ENCODE measurements around the gene SUMF1.

Gene SUMF1

GRCh38 chr3:4338751-4339150 is 128.3 kb downstream of the SUMF1 start:
- H4K91ac ChIP-seq (ENCODE audit: low read depth, low read length): no peak overlapping the region
- H2BK12ac ChIP-seq (ENCODE audit: low read length): no peak overlapping the region
- no peaks in the 10 kb centered on the region for H3K79me1 ChIP-seq (ENCODE audit: low read length)
- no peak overlapping the region for H3K9ac ChIP-seq (ENCODE audit: low read length)
- H3K18ac ChIP-seq (ENCODE audit: low read length): no peak overlapping the region
- H3K36me3 ChIP-seq (ENCODE audit: control insufficient read depth in 1 of 2, insufficient read depth in 2 of 2, low read length in 2 of 2): no peaks in the 10 kb centered on the region
- no peaks in the 10 kb centered on the region for H3K4me1 ChIP-seq (ENCODE audit: control insufficient read depth in 1 of 2, insufficient read depth in 2 of 2, low read length in 2 of 2)
- H2AFZ ChIP-seq (ENCODE audit: insufficient read depth, low read length, poor library complexity): no peak overlapping the region
- H2BK5ac ChIP-seq (ENCODE audit: low read depth, low read length, poor library complexity): no peak overlapping the region
- H3K4me2 ChIP-seq (ENCODE audit: low read length): no peak overlapping the region
- no peaks in the 10 kb centered on the region for H3K27me3 ChIP-seq (ENCODE audit: insufficient read depth, low read length)
- H4K12ac ChIP-seq (ENCODE audit: low read depth, low read length): no peak overlapping the region
- no peak overlapping the region for H3K4ac ChIP-seq (ENCODE audit: low read depth, low read length)
- H3K4me3 ChIP-seq (ENCODE audit: low read depth, low read length): no peak overlapping the region
- H3K79me2 ChIP-seq (ENCODE audit: control insufficient read depth, insufficient read depth, low read length, poor library complexity): no peaks in the 10 kb centered on the region
- no peak overlapping the region for H3K14ac ChIP-seq (ENCODE audit: low read length)
- no peak overlapping the region for H3K27ac ChIP-seq (ENCODE audit: low read depth, low read length)
- no peak overlapping the region for H4K8ac ChIP-seq (ENCODE audit: low read depth, low read length)
- no peak overlapping the region for H2BK120ac ChIP-seq (ENCODE audit: insufficient read depth, low read length, poor library complexity)
- WGBS (ENCODE audit: extremely low coverage, insufficient coverage, insufficient read length): no CpG with 5 or more reads among the region's 5 CpGs
- no peak overlapping the region for H2AK5ac ChIP-seq (ENCODE audit: low read length)
- H3K9me3 ChIP-seq (ENCODE audit: insufficient read depth, low read depth, low read length): no peaks in the 10 kb centered on the region
- no peak for DNase-seq
- H3K23ac ChIP-seq (ENCODE audit: low read length): no peak overlapping the region

DNA sequence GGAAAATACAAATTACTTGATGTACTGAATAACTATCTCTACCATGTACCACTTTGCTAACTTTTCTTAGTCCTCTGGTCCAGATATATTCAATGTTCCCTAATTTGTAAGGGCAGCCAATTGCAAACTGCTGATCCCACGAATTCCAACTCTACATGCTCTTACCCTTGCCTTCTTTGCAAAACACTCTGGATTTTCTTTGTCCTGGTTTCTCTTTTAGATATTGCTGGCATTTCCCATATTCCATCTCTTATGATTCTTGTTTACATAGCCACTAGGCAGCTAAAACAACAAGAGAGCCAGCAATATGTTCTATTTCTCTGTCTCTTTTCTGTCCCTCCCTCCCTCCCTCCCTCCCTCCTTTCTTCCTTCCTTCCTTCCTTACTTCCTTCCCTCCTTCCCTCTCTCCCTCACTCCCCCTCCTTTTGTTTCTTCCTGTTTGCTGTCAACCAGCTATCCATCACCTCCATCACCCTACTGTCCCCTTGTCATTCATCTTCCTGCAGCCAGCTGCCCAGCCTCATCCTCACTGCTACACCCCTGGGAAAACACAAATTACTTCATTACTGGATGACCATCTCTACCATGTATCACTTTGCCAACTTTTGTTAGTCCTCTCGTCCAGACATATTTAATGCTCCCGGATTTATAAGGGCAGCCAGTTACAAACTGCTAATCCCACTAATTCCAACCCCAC is 130.1 kb downstream of the SUMF1 start:
- H2AK5ac ChIP-seq (ENCODE audit: low read length): no peak overlapping the region
- no CpG with 5 or more reads among the region's 3 CpGs for WGBS (ENCODE audit: extremely low coverage, insufficient coverage, insufficient read length)
- no peak overlapping the region for H4K91ac ChIP-seq (ENCODE audit: low read depth, low read length)
- no peaks in the 10 kb centered on the region for H3K4me1 ChIP-seq (ENCODE audit: control insufficient read depth in 1 of 2, insufficient read depth in 2 of 2, low read length in 2 of 2)
- no peak overlapping the region for H4K12ac ChIP-seq (ENCODE audit: low read depth, low read length)
- no peak overlapping the region for H4K8ac ChIP-seq (ENCODE audit: low read depth, low read length)
- H3K14ac ChIP-seq (ENCODE audit: low read length): no peak overlapping the region
- H2BK5ac ChIP-seq (ENCODE audit: low read depth, low read length, poor library complexity): no peak overlapping the region
- H2BK120ac ChIP-seq (ENCODE audit: insufficient read depth, low read length, poor library complexity): no peak overlapping the region
- H3K4me2 ChIP-seq (ENCODE audit: low read length): no peak overlapping the region
- H3K79me2 ChIP-seq (ENCODE audit: control insufficient read depth, insufficient read depth, low read length, poor library complexity): no peaks in the 10 kb centered on the region
- H3K27me3 ChIP-seq (ENCODE audit: insufficient read depth, low read length): no peaks in the 10 kb centered on the region
- no peak overlapping the region for H3K9ac ChIP-seq (ENCODE audit: low read length)
- no peak overlapping the region for H3K18ac ChIP-seq (ENCODE audit: low read length)
- no peak overlapping the region for H3K23ac ChIP-seq (ENCODE audit: low read length)
- DNase-seq: no peak
- H2AFZ ChIP-seq (ENCODE audit: insufficient read depth, low read length, poor library complexity): no peak overlapping the region
- H3K36me3 ChIP-seq (ENCODE audit: control insufficient read depth in 1 of 2, insufficient read depth in 2 of 2, low read length in 2 of 2): no peaks in the 10 kb centered on the region
- H3K4ac ChIP-seq (ENCODE audit: low read depth, low read length): no peak overlapping the region
- no peak overlapping the region for H2BK12ac ChIP-seq (ENCODE audit: low read length)
- H3K9me3 ChIP-seq (ENCODE audit: insufficient read depth, low read depth, low read length): no peaks in the 10 kb centered on the region
- H3K27ac ChIP-seq (ENCODE audit: low read depth, low read length): no peak overlapping the region
- H3K79me1 ChIP-seq (ENCODE audit: low read length): no peaks in the 10 kb centered on the region
- H3K4me3 ChIP-seq (ENCODE audit: low read depth, low read length): no peak overlapping the region

- Histone ChIP-seq H3K27ac (ENCODE audit: low read depth, low read length) (no peak overlapping the region), H2BK120ac (ENCODE audit: insufficient read depth, low read length, poor library complexity) (no peak overlapping the region), H3K4me1 (ENCODE audit: control insufficient read depth in 1 of 2, insufficient read depth in 2 of 2, low read length in 2 of 2) (no peaks in the 10 kb centered on the region), H2BK12ac (ENCODE audit: low read length) (no peak overlapping the region), H3K9me3 (ENCODE audit: insufficient read depth, low read depth, low read length) (no peaks in the 10 kb centered on the region), H4K8ac (ENCODE audit: low read depth, low read length) (no peak overlapping the region), H3K4ac (ENCODE audit: low read depth, low read length) (no peak overlapping the region), H3K4me3 (ENCODE audit: low read depth, low read length) (no peak overlapping the region), H3K9ac (ENCODE audit: low read length) (no peak overlapping the region), H3K14ac (ENCODE audit: low read length) (no peak overlapping the region), H4K91ac (ENCODE audit: low read depth, low read length) (no peak overlapping the region), H3K4me2 (ENCODE audit: low read length) (no peak overlapping the region), H2AK5ac (ENCODE audit: low read length) (no peak overlapping the region), H3K36me3 (ENCODE audit: control insufficient read depth in 1 of 2, insufficient read depth in 2 of 2, low read length in 2 of 2) (no peaks in the 10 kb centered on the region), H2AFZ (ENCODE audit: insufficient read depth, low read length, poor library complexity) (no peak overlapping the region), H2BK5ac (ENCODE audit: low read depth, low read length, poor library complexity) (no peak overlapping the region), H4K12ac (ENCODE audit: low read depth, low read length) (no peak overlapping the region), H3K79me1 (ENCODE audit: low read length) (no peaks in the 10 kb centered on the region), H3K79me2 (ENCODE audit: control insufficient read depth, insufficient read depth, low read length, poor library complexity) (no peaks in the 10 kb centered on the region), H3K27me3 (ENCODE audit: insufficient read depth, low read length) (no peaks in the 10 kb centered on the region), H3K23ac (ENCODE audit: low read length) (no peak overlapping the region), H3K18ac (ENCODE audit: low read length) (no peak overlapping the region)
- no CpG with 5 or more reads among the region's 5 CpGs for WGBS (ENCODE audit: extremely low coverage, insufficient coverage, insufficient read length)
- no peak for DNase-seq
Observed at GRCh38 chr3:4335840-4336562, 131.1 kb downstream of the SUMF1 start.

DNA sequence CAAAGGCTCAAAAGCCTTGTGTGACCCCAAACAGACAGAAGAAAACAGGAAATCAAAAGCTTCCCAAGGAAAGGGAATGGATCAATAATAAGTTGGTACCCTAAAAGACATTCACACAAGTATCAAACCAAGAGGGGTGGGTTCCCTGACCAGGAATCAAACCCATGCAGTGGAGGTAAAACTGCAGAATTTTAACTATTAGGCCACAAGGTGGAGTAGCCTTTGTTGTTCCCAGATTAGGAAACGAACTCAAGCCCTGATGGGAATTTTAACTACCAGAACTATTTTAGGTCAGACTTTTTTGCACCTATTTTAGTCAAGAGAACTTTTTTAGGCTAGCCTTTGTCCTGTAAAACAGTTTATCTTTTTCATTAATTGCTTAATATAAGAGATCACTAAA is 132.5 kb downstream of the SUMF1 start:
- no peak overlapping the region for H2AK5ac ChIP-seq (ENCODE audit: low read length)
- no peak overlapping the region for H3K14ac ChIP-seq (ENCODE audit: low read length)
- H3K18ac ChIP-seq (ENCODE audit: low read length): no peak overlapping the region
- no CpG with 5 or more reads among the region's 1 CpG for WGBS (ENCODE audit: extremely low coverage, insufficient coverage, insufficient read length)
- no peak overlapping the region for H3K4ac ChIP-seq (ENCODE audit: low read depth, low read length)
- H3K9ac ChIP-seq (ENCODE audit: low read length): no peak overlapping the region
- H3K79me2 ChIP-seq (ENCODE audit: control insufficient read depth, insufficient read depth, low read length, poor library complexity): no peaks in the 10 kb centered on the region
- no peak overlapping the region for H4K12ac ChIP-seq (ENCODE audit: low read depth, low read length)
- no peak overlapping the region for H2AFZ ChIP-seq (ENCODE audit: insufficient read depth, low read length, poor library complexity)
- no peaks in the 10 kb centered on the region for H3K79me1 ChIP-seq (ENCODE audit: low read length)
- H4K8ac ChIP-seq (ENCODE audit: low read depth, low read length): no peak overlapping the region
- no peak overlapping the region for H4K91ac ChIP-seq (ENCODE audit: low read depth, low read length)
- no peaks in the 10 kb centered on the region for H3K36me3 ChIP-seq (ENCODE audit: control insufficient read depth in 1 of 2, insufficient read depth in 2 of 2, low read length in 2 of 2)
- H3K4me3 ChIP-seq (ENCODE audit: low read depth, low read length): no peak overlapping the region
- no peak overlapping the region for H3K27ac ChIP-seq (ENCODE audit: low read depth, low read length)
- H2BK120ac ChIP-seq (ENCODE audit: insufficient read depth, low read length, poor library complexity): no peak overlapping the region
- no peaks in the 10 kb centered on the region for H3K4me1 ChIP-seq (ENCODE audit: control insufficient read depth in 1 of 2, insufficient read depth in 2 of 2, low read length in 2 of 2)
- no peak for DNase-seq
- no peaks in the 10 kb centered on the region for H3K9me3 ChIP-seq (ENCODE audit: insufficient read depth, low read depth, low read length)
- no peak overlapping the region for H3K4me2 ChIP-seq (ENCODE audit: low read length)
- H2BK12ac ChIP-seq (ENCODE audit: low read length): no peak overlapping the region
- H3K23ac ChIP-seq (ENCODE audit: low read length): no peak overlapping the region
- H2BK5ac ChIP-seq (ENCODE audit: low read depth, low read length, poor library complexity): no peak overlapping the region
- H3K27me3 ChIP-seq (ENCODE audit: insufficient read depth, low read length): no peaks in the 10 kb centered on the region

All from trophoblast cell (in vitro differentiated cells and primary cell).